Fibroblast of pulmonary artery (primary cell): ENCODE measurements around the gene RASIP1.
A peak's percentile ranks its signal among the peaks of the same experiment; 100 is the strongest.

Experiments
- DNase-seq: peaks from one replicate; pipeline ENCODE4 v3.0.0-alpha.2; 2010; ENCODE audit warnings: low read depth
- H3K4me3 ChIP-seq: replicated peaks from 2 replicates; pipeline ENCODE4 v1.5.1; 2011; ENCODE audit warnings: low read depth, mild to moderate bottlenecking, control low read depth, low read length, moderate library complexity
- TF ChIP-seq, protein P1 (sequence below): IDR thresholded peaks from 2 replicates; pipeline ENCODE4 v1.5.1; 2011; ENCODE audit warnings: mild to moderate bottlenecking, control low read depth, low read length, inconsistent platforms; ENCODE audit errors: missing control alignments

The RASIP1 gene

DNA sequence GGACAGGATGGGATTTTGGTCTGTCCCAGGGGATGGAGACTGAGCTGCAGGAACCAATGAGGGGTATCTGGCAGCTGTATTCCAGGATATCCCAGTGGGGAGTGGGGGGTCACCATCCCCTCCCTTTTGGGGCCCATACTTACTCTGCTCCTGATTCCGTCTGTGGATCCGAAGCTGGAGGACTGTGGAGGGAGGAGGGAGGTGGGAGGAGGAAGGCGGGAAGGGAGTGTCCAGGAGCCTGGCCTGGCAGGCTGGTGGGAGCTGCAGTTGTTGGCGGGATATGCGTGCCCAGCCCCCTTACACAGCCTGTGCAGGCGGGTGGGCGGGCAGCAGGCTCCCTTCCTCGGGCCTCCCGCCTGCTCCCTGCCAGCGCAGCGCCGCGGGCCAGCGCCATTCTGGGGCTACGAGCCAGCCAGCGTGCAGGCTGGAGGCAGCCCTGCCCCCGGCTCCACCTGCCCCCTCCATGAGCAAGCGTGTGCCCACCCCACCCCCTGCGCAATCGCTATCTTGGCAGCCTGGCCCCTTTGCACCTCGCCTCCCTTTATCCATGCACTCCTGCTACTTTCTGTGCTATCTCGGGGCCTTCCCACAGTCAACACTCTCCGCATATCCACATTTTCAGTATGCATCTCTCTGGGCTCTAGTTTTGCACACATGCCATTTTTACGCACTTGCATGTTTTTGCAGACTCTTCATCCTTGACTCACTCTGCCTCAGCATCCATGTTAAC, 23.7 kb downstream of the RASIP1 start:
- DNase-seq, result peak; percentile 73
- TF ChIP-seq, protein P1, sequence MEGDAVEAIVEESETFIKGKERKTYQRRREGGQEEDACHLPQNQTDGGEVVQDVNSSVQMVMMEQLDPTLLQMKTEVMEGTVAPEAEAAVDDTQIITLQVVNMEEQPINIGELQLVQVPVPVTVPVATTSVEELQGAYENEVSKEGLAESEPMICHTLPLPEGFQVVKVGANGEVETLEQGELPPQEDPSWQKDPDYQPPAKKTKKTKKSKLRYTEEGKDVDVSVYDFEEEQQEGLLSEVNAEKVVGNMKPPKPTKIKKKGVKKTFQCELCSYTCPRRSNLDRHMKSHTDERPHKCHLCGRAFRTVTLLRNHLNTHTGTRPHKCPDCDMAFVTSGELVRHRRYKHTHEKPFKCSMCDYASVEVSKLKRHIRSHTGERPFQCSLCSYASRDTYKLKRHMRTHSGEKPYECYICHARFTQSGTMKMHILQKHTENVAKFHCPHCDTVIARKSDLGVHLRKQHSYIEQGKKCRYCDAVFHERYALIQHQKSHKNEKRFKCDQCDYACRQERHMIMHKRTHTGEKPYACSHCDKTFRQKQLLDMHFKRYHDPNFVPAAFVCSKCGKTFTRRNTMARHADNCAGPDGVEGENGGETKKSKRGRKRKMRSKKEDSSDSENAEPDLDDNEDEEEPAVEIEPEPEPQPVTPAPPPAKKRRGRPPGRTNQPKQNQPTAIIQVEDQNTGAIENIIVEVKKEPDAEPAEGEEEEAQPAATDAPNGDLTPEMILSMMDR, result no peak
- peak overlapping the region; percentile 43 for H3K4me3 ChIP-seq

DNA sequence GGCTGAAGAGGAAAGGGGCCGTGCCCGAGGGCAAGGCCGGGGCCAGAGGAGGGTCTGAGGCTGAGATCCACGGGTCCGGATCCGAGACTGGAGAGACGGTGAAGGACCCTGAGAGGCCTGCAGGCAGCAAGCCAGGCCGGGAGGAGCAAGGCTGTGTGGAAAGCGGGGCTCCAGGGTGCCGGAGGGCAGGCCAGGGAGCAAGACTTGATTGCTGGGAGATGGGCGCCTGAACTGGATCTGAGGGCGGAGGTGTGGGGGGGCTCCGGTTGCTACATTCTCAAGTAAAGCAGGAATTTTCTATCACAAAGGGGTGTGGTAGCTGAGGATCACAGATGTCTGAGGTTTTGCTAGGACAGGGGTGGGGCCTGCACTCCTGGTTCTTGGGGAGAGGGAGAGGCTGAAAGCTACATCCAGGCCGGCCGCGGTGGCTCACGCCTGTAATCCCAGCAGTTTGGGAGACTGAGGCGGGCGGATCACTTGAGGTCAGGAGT, 24.7 kb downstream of the RASIP1 start:
- peak overlapping the region; percentile 71 for H3K4me3 ChIP-seq
- TF ChIP-seq, protein P1, result no peak
- DNase-seq, result no peak

DNA sequence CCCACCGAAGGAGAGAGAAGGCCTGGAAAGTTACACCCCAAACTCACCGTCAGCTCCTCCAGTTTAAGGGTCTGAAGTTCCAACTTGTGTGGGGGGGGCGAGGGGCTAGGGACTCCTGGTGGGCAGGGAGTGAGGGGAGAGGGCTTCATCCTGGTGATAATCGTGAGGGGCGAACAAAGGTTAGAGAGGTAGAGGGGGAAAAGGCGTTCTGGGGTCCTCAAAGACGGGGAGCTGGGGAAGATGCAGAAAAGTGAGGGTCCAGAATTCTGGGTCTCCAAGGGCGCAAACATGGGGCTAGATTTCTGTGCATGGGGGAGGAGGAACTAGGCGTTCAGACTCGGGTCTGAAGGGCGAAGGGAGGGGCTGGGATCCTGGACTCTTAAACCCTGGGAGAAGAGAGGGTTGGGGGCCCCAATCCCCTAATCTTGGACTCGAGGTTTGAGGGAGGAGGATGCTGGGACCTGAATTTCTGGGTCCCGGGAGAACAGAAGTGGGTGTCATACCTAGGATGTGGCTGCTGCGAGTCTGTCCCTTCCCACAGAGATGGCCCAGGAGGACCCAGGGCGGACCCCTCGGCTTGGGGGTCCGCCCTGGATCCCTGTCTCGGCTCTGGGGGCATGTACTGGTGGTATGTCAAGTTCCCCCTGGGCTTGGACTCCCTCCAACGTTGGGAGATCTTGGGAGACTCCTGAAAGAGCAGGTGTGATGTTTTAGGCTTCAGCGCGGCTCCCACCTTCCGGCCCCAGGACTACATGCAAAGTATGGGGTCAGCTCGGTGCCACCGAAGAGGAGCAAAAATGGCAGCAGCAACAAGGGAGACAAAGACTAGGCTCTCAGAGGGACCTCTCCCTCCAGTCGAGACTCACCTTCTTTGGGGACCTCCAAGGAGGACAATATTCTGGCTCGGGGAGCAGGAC, 25.4 kb downstream of the RASIP1 start:
- DNase-seq, result no peak
- TF ChIP-seq, protein P1, result no peak
- H3K4me3 ChIP-seq, result peak overlapping the region; percentile 71

DNA sequence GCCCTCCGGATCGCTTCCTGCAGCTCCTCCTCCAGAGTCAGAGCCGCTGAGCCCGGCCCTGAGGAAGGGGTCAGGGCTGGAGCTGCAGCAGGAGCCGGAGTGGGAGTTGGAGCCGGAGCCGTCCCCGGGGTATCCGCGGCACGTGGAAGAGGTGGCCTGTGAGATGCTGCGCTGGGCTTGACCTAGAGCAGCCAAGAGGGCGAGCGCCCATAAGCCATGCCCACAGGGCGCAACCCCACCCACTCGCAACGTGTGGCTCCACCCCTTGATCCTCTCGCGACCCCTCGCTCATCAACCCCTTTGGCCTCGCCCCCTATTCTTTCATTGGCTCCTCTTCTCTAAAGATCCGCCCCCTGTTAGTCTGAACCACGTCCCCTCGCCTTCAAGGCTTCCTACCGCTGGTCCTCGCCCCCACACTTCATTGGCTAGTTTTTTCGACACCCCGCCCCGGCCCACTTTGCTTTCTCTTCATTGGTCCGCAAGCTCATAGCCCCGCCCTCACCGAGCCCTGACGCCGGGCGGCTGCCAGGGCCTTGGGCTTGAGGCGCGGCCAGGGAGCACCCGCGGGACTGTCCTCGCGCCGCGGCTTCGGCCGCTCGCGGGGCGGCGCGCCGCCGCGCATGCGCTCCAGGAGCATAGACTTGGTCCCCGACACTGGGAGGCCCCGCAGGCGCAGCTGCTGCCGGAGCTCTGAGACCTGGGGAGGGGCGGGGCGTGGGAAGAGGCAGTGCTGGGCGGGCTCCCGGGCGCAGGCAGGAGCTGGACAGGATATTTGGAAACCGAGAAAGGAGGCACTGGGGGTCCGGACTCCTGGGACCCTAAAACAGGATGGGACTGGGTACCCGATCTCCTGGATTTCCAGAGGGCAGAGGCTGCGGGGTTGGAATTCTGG, 26.3 kb downstream of the RASIP1 start:
- DNase-seq, result peak; percentile 100
- peak overlapping the region; percentile 79 for H3K4me3 ChIP-seq
- TF ChIP-seq, protein P1, result no peak

DNA sequence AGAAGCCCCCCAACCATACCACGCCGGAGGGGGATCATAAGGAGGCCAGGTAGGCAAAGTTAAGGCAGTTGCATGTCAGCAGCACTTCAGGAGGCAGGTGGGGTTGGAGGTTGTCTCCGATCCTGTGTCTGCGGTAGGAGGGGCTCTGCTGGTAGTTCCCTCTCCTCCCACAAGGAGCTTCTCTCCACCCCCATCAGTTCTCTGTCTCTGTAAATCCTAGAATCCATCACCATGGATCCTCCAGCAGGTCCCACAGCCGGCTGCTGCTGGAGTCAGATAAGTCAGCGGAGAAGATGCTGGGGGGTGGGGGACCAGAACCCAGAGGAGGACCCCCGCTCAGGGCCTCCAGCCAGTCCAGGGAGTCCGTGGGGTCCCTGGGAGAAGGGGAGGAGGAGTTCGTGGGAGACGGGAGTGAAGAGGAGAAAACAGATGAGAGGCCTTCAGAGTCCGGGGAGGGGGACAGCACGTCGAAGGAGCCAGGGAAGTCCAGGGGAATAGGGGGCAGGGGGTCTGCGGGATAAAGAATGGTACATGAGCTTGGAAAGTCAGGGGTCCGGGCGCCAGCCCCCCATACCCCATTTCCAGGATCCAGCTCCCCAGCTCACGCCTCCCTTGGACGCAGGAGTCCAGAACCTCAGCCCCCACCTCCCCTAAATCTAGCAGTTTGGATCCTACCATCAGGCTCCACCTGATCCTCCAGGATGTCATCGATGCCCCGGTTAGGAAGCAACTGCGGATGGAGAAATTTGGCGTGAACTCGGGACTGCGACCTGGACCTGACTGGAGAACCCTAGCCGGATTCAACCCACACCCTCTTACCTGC, 27.2 kb downstream of the RASIP1 start:
- peak overlapping the region; percentile 79 for H3K4me3 ChIP-seq
- no peak for DNase-seq
- TF ChIP-seq, protein P1, result peak; percentile 31
